Measurements from ENCODE around the gene ADAMTS6. TPM values are rescaled to one million over a fixed set of nuclear protein-coding genes. Genes with fewer than 3 reads are reported as not detected.

Gene ADAMTS6
- total RNA-seq, 3 donors from 2014 or later: 0.69 to 3.6 (median 1.4) TPM

DNA sequence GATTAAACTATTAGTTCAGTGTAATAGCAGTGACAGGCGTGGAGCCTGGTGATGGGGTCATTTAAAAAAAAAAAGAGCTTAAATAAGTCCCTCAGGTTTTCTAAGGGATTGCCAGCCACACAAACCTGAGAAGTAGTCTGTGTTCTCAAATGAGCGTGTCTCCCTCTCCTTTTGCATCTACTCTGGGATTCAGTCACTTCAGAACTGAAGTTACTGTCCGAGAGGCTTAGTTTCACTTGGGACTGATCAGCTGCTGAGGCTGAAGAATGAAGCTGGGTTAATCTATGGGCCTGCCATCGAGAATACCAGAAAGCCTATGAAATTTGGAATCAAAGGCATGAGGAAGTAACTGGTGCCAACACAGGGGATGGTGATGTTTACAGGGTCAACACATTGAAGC is 310.1 kb downstream of the ADAMTS6 start:
- no peak for ATAC-seq
- intact Hi-C loops (cut with DNase I, micrococcal nuclease): no loop called here

DNA sequence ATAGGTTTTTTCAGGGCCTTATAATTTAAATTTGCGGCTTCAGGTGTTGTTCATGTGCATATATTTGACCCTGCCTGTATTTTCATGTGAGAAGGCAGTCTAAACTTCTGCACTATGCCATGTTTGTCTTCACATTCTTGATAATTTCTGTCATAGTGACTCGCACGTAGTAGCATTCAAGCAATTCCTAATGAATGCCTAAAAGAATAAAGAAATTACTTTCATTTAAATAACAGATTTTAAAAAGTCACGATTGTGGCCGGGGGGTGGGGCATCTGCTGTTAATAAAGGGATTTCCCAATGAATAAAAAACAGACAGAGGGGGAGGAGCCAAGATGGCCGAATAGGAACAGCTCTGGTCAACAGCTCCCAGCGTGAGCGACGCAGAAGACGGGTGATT is 318.0 kb downstream of the ADAMTS6 start:
- no peak overlapping the region for H3K4me3 ChIP-seq
- DNase-seq: no peak
- no peaks in the 10 kb centered on the region for H3K36me3 ChIP-seq (ENCODE audit: low read depth)
- intact Hi-C loops (cut with DNase I, micrococcal nuclease): no loop called here
- no peaks in the 10 kb centered on the region for H3K4me1 ChIP-seq (ENCODE audit: low read depth)
- TF ChIP-seq, protein P1, sequence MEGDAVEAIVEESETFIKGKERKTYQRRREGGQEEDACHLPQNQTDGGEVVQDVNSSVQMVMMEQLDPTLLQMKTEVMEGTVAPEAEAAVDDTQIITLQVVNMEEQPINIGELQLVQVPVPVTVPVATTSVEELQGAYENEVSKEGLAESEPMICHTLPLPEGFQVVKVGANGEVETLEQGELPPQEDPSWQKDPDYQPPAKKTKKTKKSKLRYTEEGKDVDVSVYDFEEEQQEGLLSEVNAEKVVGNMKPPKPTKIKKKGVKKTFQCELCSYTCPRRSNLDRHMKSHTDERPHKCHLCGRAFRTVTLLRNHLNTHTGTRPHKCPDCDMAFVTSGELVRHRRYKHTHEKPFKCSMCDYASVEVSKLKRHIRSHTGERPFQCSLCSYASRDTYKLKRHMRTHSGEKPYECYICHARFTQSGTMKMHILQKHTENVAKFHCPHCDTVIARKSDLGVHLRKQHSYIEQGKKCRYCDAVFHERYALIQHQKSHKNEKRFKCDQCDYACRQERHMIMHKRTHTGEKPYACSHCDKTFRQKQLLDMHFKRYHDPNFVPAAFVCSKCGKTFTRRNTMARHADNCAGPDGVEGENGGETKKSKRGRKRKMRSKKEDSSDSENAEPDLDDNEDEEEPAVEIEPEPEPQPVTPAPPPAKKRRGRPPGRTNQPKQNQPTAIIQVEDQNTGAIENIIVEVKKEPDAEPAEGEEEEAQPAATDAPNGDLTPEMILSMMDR (IDR thresholded peaks at IDR 0.05): no peak
- no peaks in the 10 kb centered on the region for H3K9me3 ChIP-seq
- ATAC-seq: no peak

More for the DNA sequence above, 310.1 kb downstream of the ADAMTS6 start:
- TF ChIP-seq, protein P1 (IDR thresholded peaks at IDR 0.05): no peak
- no peak for DNase-seq
- no peaks in the 10 kb centered on the region for H3K4me1 ChIP-seq (ENCODE audit: low read depth)
- H3K36me3 ChIP-seq (ENCODE audit: low read depth): no peaks in the 10 kb centered on the region
- H3K9me3 ChIP-seq: no peaks in the 10 kb centered on the region
- H3K4me3 ChIP-seq: no peak overlapping the region

DNA sequence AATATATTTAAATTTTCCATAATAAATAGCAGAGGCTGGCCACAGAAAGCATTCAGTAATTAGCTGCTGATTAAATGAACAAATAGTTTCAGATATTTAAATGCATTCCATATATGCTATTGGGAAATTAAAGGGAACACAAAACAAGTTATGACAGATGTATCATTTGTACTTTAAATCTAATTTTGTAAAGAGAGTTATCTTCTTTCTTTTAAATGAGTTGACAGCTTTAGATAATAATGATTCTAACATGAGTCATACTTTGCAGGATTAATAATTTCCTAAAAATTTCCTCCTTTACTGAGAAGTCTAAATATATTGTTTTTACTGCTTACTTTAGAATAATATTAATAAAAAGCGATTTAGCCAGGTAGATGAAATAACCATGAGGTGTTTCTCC is 320.1 kb downstream of the ADAMTS6 start:
- intact Hi-C loops (cut with DNase I, micrococcal nuclease): no loop called here
- no peak for ATAC-seq
- TF ChIP-seq, protein P1 (IDR thresholded peaks at IDR 0.05): no peak

DNA sequence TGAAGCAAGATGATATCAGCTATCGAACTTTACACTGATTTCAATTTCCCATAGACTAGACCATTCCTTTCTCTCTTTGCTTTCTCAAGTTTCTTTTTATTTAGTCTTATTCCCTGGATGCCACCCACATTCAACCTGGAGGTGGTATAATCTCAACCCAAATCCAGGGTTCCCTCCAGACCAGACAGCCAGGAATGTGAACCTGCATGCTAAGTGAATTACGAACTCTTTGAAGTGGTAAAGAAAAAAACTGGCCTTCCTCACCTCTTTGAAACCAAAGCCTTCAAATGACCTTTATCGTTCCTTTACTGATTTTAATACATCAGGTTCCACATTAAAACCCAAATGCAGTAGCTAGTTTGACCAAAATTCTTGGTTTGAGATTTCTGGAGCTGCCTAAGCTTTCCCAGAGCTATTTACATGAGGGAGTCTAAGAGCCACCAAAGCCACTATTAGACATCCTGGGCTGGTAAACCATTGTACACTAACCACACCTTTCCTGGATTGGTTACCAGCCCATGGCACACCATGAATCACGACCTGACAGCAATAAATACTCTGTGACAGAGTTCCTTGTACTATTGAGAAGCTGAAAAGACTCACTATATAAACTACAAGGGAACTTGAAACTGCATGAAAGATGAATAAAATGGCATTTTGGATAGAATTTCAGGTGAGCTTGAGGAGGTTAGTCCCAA is 323.7 kb downstream of the ADAMTS6 start:
- H3K36me3 ChIP-seq (ENCODE audit: low read depth): no peaks in the 10 kb centered on the region
- H3K4me1 ChIP-seq (ENCODE audit: low read depth): no peaks in the 10 kb centered on the region
- intact Hi-C loops (cut with DNase I, micrococcal nuclease): no loop called here
- ATAC-seq (peak; percentile 98), DNase-seq (peak in 1 of 3 donors; percentile 24)
- no peaks in the 10 kb centered on the region for H3K9me3 ChIP-seq
- TF ChIP-seq, protein P1 (IDR thresholded peaks at IDR 0.05): no peak
- H3K4me3 ChIP-seq: no peak overlapping the region

More for the DNA sequence above, 320.1 kb downstream of the ADAMTS6 start:
- Histone ChIP-seq H3K4me3 (no peak overlapping the region), H3K9me3 (no peaks in the 10 kb centered on the region), H3K4me1 (ENCODE audit: low read depth) (no peaks in the 10 kb centered on the region), H3K36me3 (ENCODE audit: low read depth) (no peaks in the 10 kb centered on the region)
- DNase-seq: no peak

DNA sequence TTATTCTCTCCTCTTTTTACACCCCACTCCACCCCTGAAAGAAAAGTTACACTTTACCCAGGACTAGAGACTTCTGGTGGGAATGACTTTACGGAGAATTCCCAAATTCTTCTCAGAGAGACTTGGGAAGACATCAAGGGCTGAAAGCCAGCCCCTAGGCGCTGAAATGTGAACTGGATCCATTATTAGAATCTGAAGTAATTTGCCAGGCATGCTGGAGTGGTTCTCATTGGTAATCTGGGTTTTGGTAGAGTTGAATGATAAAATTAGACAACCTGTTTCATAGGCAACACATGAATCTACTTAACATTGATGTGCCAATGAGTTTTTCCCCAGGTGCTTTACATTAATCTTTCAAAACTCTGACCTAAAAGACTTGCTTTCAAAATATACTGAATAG is 324.8 kb downstream of the ADAMTS6 start:
- ATAC-seq (no peak), DNase-seq (no peak)
- Histone ChIP-seq H3K9me3 (no peaks in the 10 kb centered on the region), H3K4me3 (no peak overlapping the region), H3K36me3 (ENCODE audit: low read depth) (no peaks in the 10 kb centered on the region), H3K4me1 (ENCODE audit: low read depth) (peaks cover 2% of the 10 kb centered on the region)
- TF ChIP-seq, protein P1 (IDR thresholded peaks at IDR 0.05): no peak
- intact Hi-C loops (cut with DNase I, micrococcal nuclease): no loop called here

Data from mucosa of descending colon (tissue), 3 donors.